Astrocyte of the cerebellum (primary cell): ENCODE results near the gene C9orf85.

Source experiments
- DNase-seq: peaks from one replicate; pipeline ENCODE4 v3.0.0-alpha.2; 2011; ENCODE audit warnings: low read depth
- H3K4me3 ChIP-seq: 2 replicates; pipeline ENCODE4 v1.5.1; 2011; ENCODE audit warnings: mild to moderate bottlenecking, low read depth, low read length, moderate library complexity
- in situ Hi-C: cut with HindIII; loops from 2 replicates; pipeline ENCODE4 v1.10.0; 2017; ENCODE audit warnings: low sequenced_read_pairs
- TF ChIP-seq, protein P1 (sequence below): IDR thresholded peaks from 2 replicates; pipeline ENCODE4 v1.5.1; 2012; ENCODE audit warnings: low read length, low read depth, moderate library complexity, mild to moderate bottlenecking; ENCODE audit errors: missing control alignments

Gene C9orf85

DNA sequence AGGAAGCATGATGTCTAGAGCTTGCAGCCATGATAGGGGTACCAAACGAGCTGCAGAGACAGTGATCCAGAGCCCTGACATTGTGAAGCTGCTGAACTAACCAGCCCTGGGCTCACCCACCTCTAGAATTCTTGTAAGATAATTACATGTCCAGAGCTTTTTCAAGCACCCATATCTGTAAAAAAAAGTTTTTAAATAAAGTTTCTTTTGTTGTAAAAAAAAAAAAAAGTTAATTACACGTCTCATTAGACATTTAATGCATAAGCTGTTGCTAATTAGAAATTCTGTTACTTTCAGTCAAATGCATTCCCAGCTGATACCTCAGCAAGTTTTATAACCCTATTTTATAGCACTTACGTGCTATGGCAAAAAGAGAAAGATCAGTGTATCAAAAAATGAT lies 65.6 kb downstream of the C9orf85 start:
- TF ChIP-seq, protein P1, sequence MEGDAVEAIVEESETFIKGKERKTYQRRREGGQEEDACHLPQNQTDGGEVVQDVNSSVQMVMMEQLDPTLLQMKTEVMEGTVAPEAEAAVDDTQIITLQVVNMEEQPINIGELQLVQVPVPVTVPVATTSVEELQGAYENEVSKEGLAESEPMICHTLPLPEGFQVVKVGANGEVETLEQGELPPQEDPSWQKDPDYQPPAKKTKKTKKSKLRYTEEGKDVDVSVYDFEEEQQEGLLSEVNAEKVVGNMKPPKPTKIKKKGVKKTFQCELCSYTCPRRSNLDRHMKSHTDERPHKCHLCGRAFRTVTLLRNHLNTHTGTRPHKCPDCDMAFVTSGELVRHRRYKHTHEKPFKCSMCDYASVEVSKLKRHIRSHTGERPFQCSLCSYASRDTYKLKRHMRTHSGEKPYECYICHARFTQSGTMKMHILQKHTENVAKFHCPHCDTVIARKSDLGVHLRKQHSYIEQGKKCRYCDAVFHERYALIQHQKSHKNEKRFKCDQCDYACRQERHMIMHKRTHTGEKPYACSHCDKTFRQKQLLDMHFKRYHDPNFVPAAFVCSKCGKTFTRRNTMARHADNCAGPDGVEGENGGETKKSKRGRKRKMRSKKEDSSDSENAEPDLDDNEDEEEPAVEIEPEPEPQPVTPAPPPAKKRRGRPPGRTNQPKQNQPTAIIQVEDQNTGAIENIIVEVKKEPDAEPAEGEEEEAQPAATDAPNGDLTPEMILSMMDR = no peak
- no peak overlapping the region for H3K4me3 ChIP-seq
- DNase-seq = no peak
- in situ Hi-C loops = no loop called here

DNA sequence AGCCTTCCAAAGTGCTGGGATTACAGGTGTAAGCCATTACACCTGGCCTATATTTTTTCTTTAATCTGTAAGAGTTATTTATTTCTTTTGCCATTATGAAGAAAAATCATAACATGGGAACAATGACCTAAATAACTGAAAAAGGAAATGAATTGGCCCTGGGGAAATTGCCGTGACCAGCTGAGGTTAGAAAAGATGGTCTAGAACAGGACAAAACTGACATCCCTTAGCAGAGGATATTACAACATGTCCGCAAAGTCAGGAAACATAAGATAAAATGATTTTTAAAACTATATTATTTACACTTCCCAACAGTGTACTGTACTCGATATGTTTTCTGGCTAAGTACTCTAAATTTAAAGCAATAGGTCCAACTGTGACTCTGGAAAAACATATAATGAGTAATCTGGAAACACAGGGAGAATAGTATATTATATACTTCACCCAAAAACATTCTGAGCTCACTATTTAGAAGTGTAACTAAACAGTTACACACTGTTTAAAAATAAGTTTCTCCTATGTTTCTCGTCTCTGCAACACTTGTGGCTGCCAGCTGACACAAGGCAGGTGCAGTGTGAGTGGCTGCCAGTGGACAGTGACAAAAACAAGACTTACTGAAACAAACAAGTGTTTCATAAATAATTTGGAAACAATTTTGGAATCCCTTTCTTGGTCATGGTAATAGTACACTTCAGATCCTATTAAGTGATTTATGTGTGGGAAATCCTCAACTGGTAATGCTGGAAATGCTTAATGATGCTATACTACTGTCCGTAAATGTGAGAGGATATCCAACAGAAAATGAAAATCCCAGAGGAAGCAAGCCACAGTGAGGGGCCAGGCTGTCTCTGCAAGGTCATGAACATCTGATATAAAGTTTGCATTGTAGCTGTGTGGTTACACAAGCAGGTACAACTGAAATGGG lies 69.1 kb downstream of the C9orf85 start:
- TF ChIP-seq, protein P1 = no peak
- no peak for DNase-seq
- no peak overlapping the region for H3K4me3 ChIP-seq
- in situ Hi-C loops = no loop called here

DNA sequence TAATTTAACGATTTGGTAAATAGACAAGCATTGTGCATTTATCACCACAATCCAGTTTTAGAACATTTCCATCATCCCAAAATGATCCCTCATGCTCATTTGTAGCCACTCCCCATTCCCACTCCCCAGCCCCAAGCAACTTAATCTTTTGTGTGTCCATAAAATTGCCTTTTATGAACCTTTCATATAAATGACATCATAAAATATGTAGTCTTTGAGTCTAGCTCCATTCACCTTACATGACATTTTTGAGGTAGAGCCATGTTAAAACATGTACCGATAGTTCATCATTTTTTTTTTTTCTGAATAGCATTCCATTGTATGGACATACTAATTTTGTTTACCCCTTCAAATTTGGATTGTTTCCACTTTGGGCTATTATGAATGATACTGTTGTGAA lies 70.5 kb downstream of the C9orf85 start:
- DNase-seq = no peak
- TF ChIP-seq, protein P1 = no peak
- no peak overlapping the region for H3K4me3 ChIP-seq
- in situ Hi-C loops = no loop called here

DNA sequence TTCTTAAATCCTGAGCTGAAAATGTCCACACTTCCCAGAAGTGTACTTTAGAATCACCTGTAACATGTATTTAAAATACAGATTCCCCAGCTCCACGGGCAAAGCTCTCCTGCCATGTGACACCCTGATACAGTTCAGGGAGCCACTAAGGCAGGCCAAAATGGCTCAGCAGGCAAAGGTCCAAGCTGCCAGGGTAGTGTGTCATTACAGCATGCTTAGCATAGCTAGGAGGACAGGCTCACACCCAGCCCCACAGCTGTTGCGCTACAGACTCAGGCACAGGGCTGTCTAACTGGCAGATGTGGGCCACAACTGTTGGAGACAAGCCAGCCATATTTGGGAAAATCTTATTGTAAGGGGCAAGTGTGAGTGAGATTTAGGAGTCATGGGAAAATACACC lies 73.0 kb downstream of the C9orf85 start:
- TF ChIP-seq, protein P1 = no peak
- no peak for DNase-seq
- H3K4me3 ChIP-seq = no peak overlapping the region
- in situ Hi-C loops = no loop called here

DNA sequence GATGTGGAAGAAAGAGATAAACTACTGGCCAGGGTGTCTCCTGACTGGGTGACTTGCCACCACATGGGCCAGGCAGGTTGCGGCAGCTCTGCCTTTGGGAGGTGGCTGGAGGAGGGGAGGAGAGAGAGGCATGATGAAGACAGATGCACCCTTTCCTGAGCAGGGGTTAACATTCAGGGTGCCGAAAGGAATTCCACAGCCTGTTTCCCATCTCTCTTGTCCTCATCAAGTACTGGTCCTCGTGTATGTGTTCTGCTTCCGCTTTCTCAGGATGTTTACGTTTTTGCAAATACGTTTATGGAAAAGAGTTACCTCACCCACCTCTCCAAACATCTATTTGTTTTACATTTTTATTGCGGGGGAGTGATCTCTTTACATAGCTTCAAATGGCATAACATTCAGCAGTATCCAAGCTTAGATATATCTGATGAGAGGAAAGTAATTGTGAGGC lies 73.4 kb downstream of the C9orf85 start:
- DNase-seq = no peak
- no peak overlapping the region for H3K4me3 ChIP-seq
- in situ Hi-C loops = no loop called here
- TF ChIP-seq, protein P1 = no peak

DNA sequence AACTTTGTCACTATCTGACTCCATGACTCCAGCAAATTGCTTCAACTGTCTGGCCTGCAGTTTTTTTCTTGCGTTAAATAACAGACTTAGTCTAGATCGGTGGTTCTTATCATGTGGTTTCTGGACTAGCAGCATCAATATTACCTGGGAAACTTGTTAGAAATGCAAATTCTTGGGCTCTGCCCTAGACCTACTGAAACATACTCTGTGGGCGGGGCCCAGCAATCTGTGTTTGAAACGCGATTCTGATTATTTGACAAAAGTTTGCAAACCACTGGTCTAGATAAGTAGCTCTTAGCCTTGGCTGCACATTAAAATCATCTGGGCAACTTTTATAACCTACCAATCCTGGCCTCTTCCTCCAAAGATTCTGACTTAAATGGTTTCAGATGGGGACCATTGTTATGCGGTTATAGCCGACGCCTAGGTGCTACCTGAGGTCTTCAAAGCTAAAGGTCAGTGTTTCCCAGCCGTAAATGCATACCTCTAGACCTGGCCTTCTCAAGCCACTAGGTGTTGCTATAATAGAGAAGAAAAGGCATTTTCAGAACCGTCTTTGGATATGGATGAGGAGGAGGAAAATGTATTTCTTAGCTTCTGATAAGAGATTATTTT lies 74.0 kb downstream of the C9orf85 start:
- no peak for DNase-seq
- in situ Hi-C loops = no loop called here
- TF ChIP-seq, protein P1 = no peak
- H3K4me3 ChIP-seq = no peak overlapping the region
